ENCODE results near the gene SEMA4B.

The SEMA4B gene

DNA sequence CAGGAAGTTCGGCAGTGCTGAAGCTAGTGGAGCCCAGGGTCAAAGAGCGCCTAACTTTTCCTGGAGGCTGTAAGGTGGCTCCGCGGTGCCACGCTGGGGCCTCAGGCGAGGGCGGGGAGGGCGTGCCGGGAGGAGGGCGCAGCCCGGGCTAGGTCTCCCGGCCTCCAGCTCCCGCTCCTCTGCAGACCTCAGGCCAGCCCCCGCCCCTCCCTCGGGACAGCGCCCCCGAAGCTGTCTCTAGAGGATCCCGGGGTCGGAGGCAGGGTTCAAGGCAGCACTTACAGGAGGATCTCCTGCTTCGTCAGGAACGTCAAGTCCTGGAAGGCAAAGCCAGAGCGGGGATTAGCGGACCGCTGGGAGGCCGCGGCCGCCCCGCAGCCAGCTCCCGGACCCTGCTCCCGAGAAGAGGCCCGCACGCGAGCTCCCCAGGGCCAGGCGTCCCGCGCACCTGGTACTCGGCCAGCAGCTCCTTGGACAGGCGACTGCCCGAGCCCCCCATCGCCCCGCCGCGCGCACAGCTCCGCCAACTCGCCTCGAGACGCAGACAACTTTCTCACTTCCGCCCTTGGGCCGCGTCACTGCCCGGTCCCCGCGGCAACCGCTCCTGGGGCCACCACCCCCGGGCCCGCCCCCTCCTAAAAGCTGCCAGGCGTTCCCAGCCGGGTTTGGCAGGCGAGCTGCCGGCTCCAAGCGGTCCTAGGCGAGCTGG, 32.4 kb downstream of the SEMA4B start, which contains the start of gene CIB1:
Gene CIB1, minus strand, starts transcription at position 555 of the 709 bp plus-strand sequence. Its CDS starts 56 bp downstream, at position 499.
- peak; percentile 95 for DNase-seq (ENCODE audit: low read depth)
- peak within 1 kb of the TSS; percentile 86 for H3K4me3 ChIP-seq (ENCODE audit: low read length)
- TF ChIP-seq, protein P1, sequence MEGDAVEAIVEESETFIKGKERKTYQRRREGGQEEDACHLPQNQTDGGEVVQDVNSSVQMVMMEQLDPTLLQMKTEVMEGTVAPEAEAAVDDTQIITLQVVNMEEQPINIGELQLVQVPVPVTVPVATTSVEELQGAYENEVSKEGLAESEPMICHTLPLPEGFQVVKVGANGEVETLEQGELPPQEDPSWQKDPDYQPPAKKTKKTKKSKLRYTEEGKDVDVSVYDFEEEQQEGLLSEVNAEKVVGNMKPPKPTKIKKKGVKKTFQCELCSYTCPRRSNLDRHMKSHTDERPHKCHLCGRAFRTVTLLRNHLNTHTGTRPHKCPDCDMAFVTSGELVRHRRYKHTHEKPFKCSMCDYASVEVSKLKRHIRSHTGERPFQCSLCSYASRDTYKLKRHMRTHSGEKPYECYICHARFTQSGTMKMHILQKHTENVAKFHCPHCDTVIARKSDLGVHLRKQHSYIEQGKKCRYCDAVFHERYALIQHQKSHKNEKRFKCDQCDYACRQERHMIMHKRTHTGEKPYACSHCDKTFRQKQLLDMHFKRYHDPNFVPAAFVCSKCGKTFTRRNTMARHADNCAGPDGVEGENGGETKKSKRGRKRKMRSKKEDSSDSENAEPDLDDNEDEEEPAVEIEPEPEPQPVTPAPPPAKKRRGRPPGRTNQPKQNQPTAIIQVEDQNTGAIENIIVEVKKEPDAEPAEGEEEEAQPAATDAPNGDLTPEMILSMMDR (conservative IDR thresholded peaks at IDR 0.05; ENCODE audit: low read length) = no peak

DNA sequence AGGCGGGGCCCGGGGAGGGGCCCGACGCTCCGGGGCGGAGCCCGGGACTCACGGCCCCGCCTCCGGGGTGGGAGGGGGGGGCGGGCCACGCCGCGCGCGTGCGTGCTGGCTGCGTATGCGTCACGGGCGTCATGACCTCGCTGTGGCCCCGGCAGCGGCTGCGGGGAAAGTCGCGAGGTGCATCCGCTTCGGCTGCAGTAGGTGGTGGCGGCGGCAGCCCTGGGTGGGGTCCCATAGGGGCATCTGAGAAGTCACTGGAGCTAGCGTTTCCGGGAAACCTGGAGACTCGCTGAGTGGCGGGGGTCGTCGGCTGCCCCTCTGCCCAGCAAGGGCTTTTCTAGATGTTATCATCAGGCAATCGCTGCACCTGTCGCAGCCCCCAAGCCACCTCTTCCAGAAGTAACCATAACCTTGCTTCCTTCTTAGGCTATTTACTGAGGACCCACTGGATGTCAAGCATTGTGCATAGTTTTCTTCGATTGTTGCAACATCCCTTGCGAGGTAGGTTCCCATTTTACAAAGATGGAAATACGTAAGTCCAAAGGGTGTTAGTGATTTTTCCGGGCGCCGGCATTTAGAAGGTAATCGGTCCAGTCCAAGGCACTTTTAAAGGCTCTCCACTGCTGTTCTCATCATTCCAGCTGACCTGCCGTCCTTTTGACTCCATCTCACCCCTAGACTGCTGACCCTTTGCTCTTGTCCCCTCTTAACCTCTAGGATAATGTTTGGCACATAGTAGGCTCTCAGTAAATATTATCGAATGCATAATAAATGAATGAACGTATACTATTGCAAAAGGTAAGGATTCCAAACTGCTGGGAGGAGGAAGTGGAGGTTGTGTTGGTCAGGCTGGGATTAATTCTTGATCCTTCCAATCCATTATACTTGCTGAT, 33.2 kb downstream of the SEMA4B start, which contains the start of gene GDPGP1:
Gene GDPGP1, plus strand, starts transcription at position 114 of the 893 bp plus-strand sequence. CDS start 6,700 bp downstream, outside the sequence.
- peak within 1 kb of the TSS; percentile 86 for H3K4me3 ChIP-seq (ENCODE audit: low read length)
- TF ChIP-seq, protein P1 (conservative IDR thresholded peaks at IDR 0.05; ENCODE audit: low read length) = no peak
- DNase-seq (ENCODE audit: low read depth) = no peak

DNA sequence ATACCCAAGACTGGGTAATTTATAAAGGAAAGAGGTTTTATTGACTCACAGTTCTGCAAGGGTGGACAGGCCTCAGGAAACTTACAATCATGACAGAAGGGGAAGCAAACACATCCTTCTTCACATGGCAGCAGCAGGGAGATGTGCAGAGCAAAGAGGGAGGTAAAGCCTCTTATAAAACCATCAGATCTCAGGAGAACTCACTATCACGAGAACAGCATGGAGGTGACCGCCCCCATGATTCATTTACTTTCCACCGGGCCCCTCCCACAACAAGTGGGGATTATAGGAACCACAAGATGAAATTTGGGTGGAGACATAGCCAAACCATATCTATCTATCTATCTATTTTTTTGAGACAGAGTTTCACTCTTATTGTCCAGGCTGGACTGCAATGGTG, 38.2 kb downstream of the SEMA4B start:
- TF ChIP-seq, protein P1 (conservative IDR thresholded peaks at IDR 0.05; ENCODE audit: low read length) = no peak
- no peak overlapping the region for H3K4me3 ChIP-seq (ENCODE audit: low read length)
- no peak for DNase-seq (ENCODE audit: low read depth)

DNA sequence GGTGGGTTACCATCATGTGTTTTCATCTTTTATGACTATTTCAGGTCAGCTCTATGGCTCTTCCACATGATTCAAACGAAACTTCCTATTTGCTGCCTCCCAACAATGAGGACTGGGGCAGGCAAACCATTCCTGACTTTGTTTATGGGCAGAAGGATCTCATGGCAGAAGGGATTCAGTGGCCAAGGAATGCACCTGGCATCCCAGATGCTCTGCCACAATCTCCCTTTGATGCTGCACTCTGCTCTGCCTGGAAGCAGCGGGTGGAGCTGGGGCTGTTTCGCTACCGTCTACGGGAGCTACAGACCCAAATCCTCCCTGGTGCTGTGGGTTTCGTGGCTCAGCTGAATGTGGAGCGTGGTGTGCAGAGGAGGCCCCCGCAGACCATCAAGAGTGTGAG, 39.7 kb downstream of the SEMA4B start:
- TF ChIP-seq, protein P1 (conservative IDR thresholded peaks at IDR 0.05; ENCODE audit: low read length) = no peak
- no peak overlapping the region for H3K4me3 ChIP-seq (ENCODE audit: low read length)
- no peak for DNase-seq (ENCODE audit: low read depth)

DNA sequence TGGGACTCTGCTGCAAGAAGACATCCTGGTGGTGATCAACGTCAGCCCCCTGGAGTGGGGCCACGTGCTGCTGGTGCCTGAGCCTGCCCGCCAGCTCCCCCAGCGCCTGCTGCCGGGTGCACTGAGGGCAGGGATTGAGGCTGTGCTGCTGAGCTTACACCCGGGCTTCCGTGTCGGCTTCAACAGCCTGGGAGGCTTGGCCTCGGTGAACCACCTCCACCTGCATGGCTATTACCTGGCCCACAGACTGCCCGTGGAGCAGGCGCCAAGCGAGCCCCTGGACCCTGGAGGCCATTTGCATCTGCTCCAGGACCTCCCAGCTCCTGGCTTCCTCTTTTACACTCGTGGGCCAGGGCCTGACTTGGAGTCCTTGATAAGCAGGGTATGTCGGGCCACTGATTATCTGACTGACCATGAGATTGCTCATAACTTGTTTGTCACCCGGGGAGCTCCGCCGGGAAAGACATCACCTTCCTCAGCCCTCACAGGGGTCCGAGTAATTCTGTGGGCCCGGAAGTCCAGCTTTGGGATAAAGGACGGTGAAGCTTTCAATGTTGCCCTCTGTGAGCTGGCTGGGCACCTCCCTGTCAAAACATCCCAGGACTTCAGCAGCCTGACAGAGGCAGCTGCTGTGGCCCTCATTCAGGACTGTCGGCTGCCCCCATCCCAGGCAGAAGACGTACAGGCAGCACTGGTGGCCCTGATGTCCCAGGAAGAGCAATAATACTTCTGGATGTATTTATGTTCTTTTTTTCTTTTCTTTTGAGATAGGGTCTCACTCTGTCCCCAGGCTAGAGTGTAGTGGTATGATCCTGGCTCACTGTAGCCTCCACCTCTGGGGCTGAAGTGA, 40.4 kb downstream of the SEMA4B start:
- no peak overlapping the region for H3K4me3 ChIP-seq (ENCODE audit: low read length)
- TF ChIP-seq, protein P1 (conservative IDR thresholded peaks at IDR 0.05; ENCODE audit: low read length) = no peak
- DNase-seq (ENCODE audit: low read depth) = no peak

DNA sequence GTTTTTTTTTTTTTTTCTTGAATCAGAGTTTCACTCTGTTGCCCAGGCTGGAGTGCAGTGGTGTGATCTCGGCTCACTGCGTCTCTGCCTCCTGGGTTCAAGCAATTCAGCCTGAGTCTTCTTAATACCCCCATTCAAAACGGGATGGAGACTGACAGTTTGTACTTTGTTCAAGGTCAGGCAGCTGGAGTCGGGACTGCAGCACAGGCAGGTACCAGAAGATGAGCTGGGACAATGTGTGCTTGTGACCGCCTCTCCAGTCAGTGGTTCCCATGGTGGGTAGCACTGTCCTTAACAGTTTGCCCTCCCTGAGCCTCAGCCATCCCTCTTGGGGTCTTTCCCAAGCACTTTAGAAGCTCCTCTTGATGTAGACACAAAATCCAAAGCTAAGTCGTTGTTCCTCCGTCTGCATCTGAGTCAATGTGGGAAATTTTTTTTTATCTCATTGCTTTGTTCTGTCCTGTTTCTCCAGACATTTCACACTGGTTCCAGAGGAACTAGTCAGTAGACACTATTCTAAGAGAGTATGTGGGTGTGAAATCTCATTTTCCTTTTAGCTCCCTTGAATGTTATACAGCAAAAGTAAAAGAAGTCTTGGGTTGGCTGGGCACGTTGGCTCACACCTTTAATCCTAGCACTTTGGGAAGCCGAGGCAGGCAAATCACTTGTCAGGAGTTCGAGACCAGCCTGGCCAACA, 43.0 kb downstream of the SEMA4B start:
- no peak overlapping the region for H3K4me3 ChIP-seq (ENCODE audit: low read length)
- DNase-seq (ENCODE audit: low read depth) = no peak
- TF ChIP-seq, protein P1 (conservative IDR thresholded peaks at IDR 0.05; ENCODE audit: low read length) = no peak

Data from AG10803 (cell line).